ENCODE measurements around the gene ITGB2.

DNA sequence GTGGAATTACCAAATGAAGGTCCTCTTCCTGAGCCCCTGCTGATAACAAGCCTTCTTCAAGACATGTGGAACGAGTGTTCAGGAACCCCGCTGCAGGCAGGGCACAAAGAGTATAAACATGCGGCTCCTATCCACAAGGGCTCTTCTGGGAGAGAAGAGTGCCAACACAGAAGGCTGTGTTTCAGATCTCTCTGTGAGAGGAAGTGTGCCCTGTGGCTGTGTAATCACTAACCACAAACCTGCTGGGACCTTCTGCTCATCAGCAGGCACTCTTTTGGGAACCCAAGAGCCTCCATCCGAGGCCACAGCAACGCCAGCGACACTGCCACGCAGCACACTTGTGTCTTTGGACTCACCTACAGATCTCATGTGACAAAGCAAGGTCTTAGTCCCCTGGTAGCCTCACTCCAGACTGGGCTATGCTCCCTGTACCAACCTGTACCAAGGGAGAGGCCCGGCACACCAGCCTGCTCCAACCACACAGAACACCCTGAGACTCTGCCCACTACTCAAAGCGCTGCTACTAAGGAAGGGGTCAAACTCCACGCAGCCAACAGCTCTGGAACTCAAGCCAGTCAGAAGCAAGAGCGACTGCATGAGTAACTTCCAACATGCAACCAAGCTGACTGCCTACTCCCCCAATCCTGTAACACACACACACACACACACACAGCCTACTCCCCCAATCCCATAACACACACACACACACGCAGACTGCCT, 55.0 kb downstream of the ITGB2 start:
- TF ChIP-seq, protein P1, sequence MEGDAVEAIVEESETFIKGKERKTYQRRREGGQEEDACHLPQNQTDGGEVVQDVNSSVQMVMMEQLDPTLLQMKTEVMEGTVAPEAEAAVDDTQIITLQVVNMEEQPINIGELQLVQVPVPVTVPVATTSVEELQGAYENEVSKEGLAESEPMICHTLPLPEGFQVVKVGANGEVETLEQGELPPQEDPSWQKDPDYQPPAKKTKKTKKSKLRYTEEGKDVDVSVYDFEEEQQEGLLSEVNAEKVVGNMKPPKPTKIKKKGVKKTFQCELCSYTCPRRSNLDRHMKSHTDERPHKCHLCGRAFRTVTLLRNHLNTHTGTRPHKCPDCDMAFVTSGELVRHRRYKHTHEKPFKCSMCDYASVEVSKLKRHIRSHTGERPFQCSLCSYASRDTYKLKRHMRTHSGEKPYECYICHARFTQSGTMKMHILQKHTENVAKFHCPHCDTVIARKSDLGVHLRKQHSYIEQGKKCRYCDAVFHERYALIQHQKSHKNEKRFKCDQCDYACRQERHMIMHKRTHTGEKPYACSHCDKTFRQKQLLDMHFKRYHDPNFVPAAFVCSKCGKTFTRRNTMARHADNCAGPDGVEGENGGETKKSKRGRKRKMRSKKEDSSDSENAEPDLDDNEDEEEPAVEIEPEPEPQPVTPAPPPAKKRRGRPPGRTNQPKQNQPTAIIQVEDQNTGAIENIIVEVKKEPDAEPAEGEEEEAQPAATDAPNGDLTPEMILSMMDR (IDR thresholded peaks at IDR 0.05), result no peak
- TF ChIP-seq POLR2A (IDR thresholded peaks at IDR 0.05), result no peak
